Lower lobe of right lung (tissue), 2 donors: Measurements from ENCODE around the gene SMG7. TPM values are rescaled to one million over a fixed set of nuclear protein-coding genes. Genes with fewer than 3 reads are reported as not detected.
A peak's percentile ranks its signal among the peaks of the same experiment; 100 is the strongest.

Source experiments
- ATAC-seq, 2 donors: fragments of 200-7000 bp; cut with Tn5 transposase; one replicate each; pipeline ENCODE4 v1.9.1; 2020 to 2022; ENCODE audit warnings: mild to moderate bottlenecking in 2 of 2, moderate library complexity in 2 of 2
- DNase-seq: peaks from one replicate; pipeline ENCODE4 v3.0.0-alpha.2; 2020
- H3K27ac ChIP-seq: fragments of 200-600 bp; one replicate; pipeline ENCODE4 v1.8.0; 2022
- H3K27me3 ChIP-seq: fragments of 200-600 bp; one replicate; pipeline ENCODE4 v1.8.0; 2022; ENCODE audit warnings: low read depth
- H3K36me3 ChIP-seq: fragments of 200-600 bp; one replicate; pipeline ENCODE4 v1.8.0; 2022; ENCODE audit warnings: mild to moderate bottlenecking
- H3K4me1 ChIP-seq: fragments of 200-600 bp; one replicate; pipeline ENCODE4 v1.8.0; 2022
- H3K4me3 ChIP-seq: fragments of 200-600 bp; one replicate; pipeline ENCODE4 v1.8.0; 2022; ENCODE audit warnings: mild to moderate bottlenecking
- H3K9me3 ChIP-seq: fragments of 200-600 bp; one replicate; pipeline ENCODE4 v1.8.0; 2022
- intact Hi-C: fragments of 100-400 bp; cut with DNase I; formaldehyde crosslinking; loops from one replicate; pipeline ENCODE4 v1.11.0; 2022
- total RNA-seq: library from RNA; stranded (reverse); fragmentation: NEBNext Ultra II Directional; extraction: Animal tissue kit (Norgen Biotek cat#: 25700); gene quantifications from one replicate; pipeline ENCODE4 v1.2.1, GENCODE V29; 2021
- TF ChIP-seq, protein P1 (sequence below): fragments of 200-600 bp; IDR thresholded peaks from one replicate; pipeline ENCODE4 v1.8.0; 2022; ENCODE audit warnings: antibody characterized with exemption, mild to moderate bottlenecking
- donor health status: DM: no; HTN: yes; CAD: no; lungs with severe emphysema.

Gene SMG7
- total RNA-seq, 1 donor from 2014 or later: 58.9 TPM

- Histone ChIP-seq H3K27ac (no peak overlapping the region), H3K4me3 (peak overlapping the region; percentile 52)
- DNase-seq: no peak
These were observed 114.6 kb downstream of the SMG7 start for GRCh38 chr1:183586926-183587325.

GRCh38 chr1:183588827-183589226, 116.5 kb downstream of the SMG7 start:
- TF ChIP-seq, protein P1, sequence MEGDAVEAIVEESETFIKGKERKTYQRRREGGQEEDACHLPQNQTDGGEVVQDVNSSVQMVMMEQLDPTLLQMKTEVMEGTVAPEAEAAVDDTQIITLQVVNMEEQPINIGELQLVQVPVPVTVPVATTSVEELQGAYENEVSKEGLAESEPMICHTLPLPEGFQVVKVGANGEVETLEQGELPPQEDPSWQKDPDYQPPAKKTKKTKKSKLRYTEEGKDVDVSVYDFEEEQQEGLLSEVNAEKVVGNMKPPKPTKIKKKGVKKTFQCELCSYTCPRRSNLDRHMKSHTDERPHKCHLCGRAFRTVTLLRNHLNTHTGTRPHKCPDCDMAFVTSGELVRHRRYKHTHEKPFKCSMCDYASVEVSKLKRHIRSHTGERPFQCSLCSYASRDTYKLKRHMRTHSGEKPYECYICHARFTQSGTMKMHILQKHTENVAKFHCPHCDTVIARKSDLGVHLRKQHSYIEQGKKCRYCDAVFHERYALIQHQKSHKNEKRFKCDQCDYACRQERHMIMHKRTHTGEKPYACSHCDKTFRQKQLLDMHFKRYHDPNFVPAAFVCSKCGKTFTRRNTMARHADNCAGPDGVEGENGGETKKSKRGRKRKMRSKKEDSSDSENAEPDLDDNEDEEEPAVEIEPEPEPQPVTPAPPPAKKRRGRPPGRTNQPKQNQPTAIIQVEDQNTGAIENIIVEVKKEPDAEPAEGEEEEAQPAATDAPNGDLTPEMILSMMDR: no peak
- intact Hi-C loops: no loop called here
- DNase-seq: no peak
- H3K36me3 ChIP-seq: no peaks in the 10 kb centered on the region
- no peaks in the 10 kb centered on the region for H3K27me3 ChIP-seq
- H3K4me3 ChIP-seq: peak overlapping the region; percentile 52
- ATAC-seq: peak; percentile 33 to 42
- no peaks in the 10 kb centered on the region for H3K9me3 ChIP-seq
- H3K27ac ChIP-seq: peak overlapping the region; percentile 77
- peaks cover 13% of the 10 kb centered on the region for H3K4me1 ChIP-seq

More at GRCh38 chr1:183586926-183587325, 114.6 kb downstream of the SMG7 start:
- Histone ChIP-seq H3K4me1 (peaks cover 32% of the 10 kb centered on the region), H3K36me3 (peaks cover 6% of the 10 kb centered on the region), H3K27me3 (no peaks in the 10 kb centered on the region), H3K9me3 (no peaks in the 10 kb centered on the region)
- ATAC-seq: no peak
- TF ChIP-seq, protein P1: no peak
- intact Hi-C loops: no loop called here

DNA sequence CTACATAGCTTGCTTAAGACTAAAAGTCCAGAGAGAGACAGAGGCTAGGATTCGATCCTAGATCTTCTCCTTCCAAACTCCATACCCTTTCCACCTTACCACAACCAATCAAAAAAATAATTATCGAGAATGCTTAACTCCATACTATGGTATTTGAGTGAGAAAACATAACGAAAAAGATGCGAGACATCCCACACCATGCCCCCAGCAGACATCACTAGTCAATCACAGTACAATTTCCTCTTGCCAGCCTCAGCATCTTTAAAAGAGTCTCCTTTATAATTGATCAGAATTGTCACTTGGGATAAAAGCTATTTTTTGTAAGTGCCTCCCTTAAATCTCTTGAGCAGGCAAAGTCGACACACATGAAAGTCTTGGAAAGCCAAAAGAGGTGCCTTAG, 117.1 kb downstream of the SMG7 start:
- Histone ChIP-seq H3K27me3 (no peaks in the 10 kb centered on the region), H3K4me3 (peak overlapping the region; percentile 52), H3K4me1 (peaks cover 9% of the 10 kb centered on the region), H3K27ac (peak overlapping the region; percentile 77), H3K36me3 (no peaks in the 10 kb centered on the region), H3K9me3 (no peaks in the 10 kb centered on the region)
- ATAC-seq: no peak
- TF ChIP-seq, protein P1: no peak
- no peak for DNase-seq
- intact Hi-C loops: no loop called here

DNA sequence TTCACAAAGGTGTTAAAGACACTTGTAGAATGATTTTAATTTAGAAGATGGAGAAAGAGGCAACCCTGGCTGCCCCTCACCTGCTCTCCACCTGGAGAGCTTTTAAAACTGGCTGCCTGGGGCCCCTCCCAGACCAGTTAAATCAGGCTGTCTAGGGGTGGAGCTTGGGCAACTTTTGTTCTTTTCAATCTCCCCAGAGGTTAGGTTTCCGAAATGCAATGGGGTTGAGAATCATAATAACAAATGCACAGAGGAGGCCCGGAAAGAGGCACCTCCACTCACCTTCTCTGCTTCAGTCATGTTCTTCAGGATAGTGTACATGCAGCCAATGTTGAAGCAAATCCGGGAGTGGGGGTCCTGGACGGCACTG, 117.6 kb downstream of the SMG7 start:
- Histone ChIP-seq H3K9me3 (no peaks in the 10 kb centered on the region), H3K36me3 (no peaks in the 10 kb centered on the region), H3K27me3 (no peaks in the 10 kb centered on the region), H3K4me1 (peaks cover 9% of the 10 kb centered on the region), H3K27ac (peak overlapping the region; percentile 77), H3K4me3 (peak overlapping the region; percentile 52)
- DNase-seq (no peak), ATAC-seq (peak in 1 of 2 donors; percentile 15)
- TF ChIP-seq, protein P1: no peak
- intact Hi-C loops: no loop called here

DNA sequence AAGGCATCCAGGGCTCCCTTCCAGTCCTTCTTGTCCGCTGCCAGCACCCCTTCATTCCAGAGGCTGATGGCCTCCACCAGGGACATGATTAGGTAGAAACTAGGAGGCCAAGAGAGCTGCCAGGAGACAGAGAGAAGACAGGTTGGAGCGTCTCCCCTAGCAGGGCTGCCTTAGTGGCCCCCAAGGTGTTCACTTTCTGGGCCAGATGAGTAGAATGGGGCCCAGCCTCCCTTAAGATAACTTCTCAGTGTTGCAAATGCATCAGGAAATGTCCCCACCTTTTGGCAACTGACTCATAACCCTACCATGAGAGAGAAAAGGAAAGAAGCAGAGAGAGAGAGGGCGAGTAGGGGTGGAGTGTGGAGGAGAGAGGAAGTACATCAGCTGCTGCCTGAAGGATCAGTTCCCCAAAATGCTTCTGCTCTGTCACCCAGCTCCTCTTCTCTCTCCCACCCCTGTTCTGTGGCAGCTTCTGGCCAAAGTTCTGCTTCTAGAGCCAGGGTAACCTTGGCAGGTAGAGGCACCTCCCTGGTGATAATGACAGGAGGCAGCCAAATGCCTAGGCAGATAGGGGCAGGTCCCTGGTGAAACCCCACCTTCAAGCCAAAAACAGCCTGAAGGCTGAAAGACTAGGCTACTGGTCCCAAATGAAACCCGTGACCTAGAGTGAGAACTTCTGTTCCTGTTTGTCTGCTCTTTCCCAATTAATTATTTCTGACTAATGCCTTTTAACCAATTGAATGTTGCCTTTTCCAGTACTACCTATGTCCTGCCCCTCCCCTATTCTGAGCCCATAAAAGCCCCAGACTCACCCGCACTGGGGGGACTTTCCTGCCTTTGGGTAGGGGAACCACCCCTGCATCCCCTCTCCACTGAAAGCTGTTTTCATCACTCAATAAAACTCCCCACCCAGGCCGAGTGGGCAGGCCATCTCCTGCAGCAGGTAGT, 118.2 kb downstream of the SMG7 start, which contains the start of gene NCF2:
Gene NCF2, minus strand, starts transcription at position 216 of the 948 bp plus-strand sequence. Its CDS starts 130 bp downstream, at position 86.
- intact Hi-C loops: no loop called here
- Histone ChIP-seq H3K27ac (peak within 1 kb of the TSS; percentile 77), H3K36me3 (no peaks in the 10 kb centered on the region), H3K9me3 (no peaks in the 10 kb centered on the region), H3K27me3 (no peaks in the 10 kb centered on the region), H3K4me1 (peaks cover 9% of the 10 kb centered on the region), H3K4me3 (peak within 1 kb of the TSS; percentile 52)
- TF ChIP-seq, protein P1: no peak
- DNase-seq: peak; percentile 52
- ATAC-seq: peak; percentile 84 to 92
